Measurements from ENCODE around the gene SLC35F6. TPM values are rescaled to one million over a fixed set of nuclear protein-coding genes. Genes with fewer than 3 reads are reported as not detected.

SLC35F6 gene
- total and polyA plus RNA-seq, 9 of the 15 experiments (the other 6 are each of a cell fraction or from before 2014, with no cell fraction given): 11.9 to 47.3 (median 22.5) TPM

GRCh38 chr2:26745609-26746327 lies 18.3 kb upstream of the SLC35F6 start (continued):
- no peak for TF ChIP-seq ZSCAN29 (IDR thresholded peaks at IDR 0.05)
- TF ChIP-seq NR1H2 (CRISPR knock-in tag; IDR thresholded peaks at IDR 0.05): no peak
- TF ChIP-seq ATF7 (IDR thresholded peaks at IDR 0.05): peak; percentile 47; the same call in 1 of the 2 replicates
- TF ChIP-seq, protein P1, sequence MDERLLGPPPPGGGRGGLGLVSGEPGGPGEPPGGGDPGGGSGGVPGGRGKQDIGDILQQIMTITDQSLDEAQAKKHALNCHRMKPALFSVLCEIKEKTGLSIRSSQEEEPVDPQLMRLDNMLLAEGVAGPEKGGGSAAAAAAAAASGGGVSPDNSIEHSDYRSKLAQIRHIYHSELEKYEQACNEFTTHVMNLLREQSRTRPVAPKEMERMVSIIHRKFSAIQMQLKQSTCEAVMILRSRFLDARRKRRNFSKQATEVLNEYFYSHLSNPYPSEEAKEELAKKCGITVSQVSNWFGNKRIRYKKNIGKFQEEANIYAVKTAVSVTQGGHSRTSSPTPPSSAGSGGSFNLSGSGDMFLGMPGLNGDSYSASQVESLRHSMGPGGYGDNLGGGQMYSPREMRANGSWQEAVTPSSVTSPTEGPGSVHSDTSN (CRISPR knock-in tag; IDR thresholded peaks at IDR 0.05; ENCODE audit: low read depth): no peak
- TF ChIP-seq, protein P1 (tag; conservative IDR thresholded peaks at IDR 0.05; ENCODE audit: low read depth): 0 out of 2 replicates have a peak, but pooled peaks have one; percentile 18
- 0 out of 2 replicates have a peak, but pooled peaks have one; percentile 24 for TF ChIP-seq GABPB1 (CRISPR knock-in tag; IDR thresholded peaks at IDR 0.05)
- TF ChIP-seq JUND (IDR thresholded peaks at IDR 0.05; ENCODE audit: borderline replicate concordance, low read depth, low read length): peak; percentile 40; the same call in 1 of the 2 replicates
- TF ChIP-seq JUND (tag; IDR thresholded peaks at IDR 0.05; ENCODE audit: borderline replicate concordance, low read depth, low read length): no peak
- peak in 1 of 3 experiments; percentile 22 for TF ChIP-seq YY1 (IDR thresholded peaks at IDR 0.05; ENCODE audit: borderline replicate concordance in 1 of 3, control insufficient read depth in 1 of 3, extremely low read depth in 1 of 3, insufficient read depth in 3 of 3, insufficient read length in 1 of 3, insufficient replicate concordance in 2 of 3, low read depth in 1 of 3, low read length in 2 of 3)
- TF ChIP-seq, protein P2, sequence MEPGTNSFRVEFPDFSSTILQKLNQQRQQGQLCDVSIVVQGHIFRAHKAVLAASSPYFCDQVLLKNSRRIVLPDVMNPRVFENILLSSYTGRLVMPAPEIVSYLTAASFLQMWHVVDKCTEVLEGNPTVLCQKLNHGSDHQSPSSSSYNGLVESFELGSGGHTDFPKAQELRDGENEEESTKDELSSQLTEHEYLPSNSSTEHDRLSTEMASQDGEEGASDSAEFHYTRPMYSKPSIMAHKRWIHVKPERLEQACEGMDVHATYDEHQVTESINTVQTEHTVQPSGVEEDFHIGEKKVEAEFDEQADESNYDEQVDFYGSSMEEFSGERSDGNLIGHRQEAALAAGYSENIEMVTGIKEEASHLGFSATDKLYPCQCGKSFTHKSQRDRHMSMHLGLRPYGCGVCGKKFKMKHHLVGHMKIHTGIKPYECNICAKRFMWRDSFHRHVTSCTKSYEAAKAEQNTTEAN (CRISPR knock-in tag; IDR thresholded peaks at IDR 0.05): no peak
- TF ChIP-seq MCM5 (IDR thresholded peaks at IDR 0.05; ENCODE audit: low read depth): no peak
- TF ChIP-seq REST (IDR thresholded peaks at IDR 0.05; ENCODE audit: borderline replicate concordance): peak; percentile 88
- no peak for TF ChIP-seq REST (CRISPR knock-in tag; IDR thresholded peaks at IDR 0.05; ENCODE audit: low read depth)
- no peak for TF ChIP-seq ZBED1 (IDR thresholded peaks at IDR 0.05)

All from K562 (cell line).